HG02571 (cell line): Measurements from ENCODE around the gene SLC39A9.
A peak's percentile ranks its signal among the peaks of the same experiment; 100 is the strongest.
"Not testable (repeated sequence)": the region's sequence is repeated elsewhere in the genome, so short reads cannot be mapped to it uniquely, and the experiment has no call there.

Experiments
- ATAC-seq: cut with Tn5 transposase; IDR thresholded peaks from one replicate; pipeline ENCODE4 v1.9.1; 2021; ENCODE audit warnings: mild to moderate bottlenecking, moderate library complexity; ENCODE audit not compliant: unreplicated experiment

The SLC39A9 gene

GRCh38 chr14:69473260-69473659 lies 74.8 kb downstream of the SLC39A9 start:
- ATAC-seq = no peak

GRCh38 chr14:69473946-69474345 lies 75.5 kb downstream of the SLC39A9 start:
- no peak for ATAC-seq

GRCh38 chr14:69475194-69475818 lies 76.8 kb downstream of the SLC39A9 start:
- ATAC-seq = no peak

- not testable (repeated sequence) for ATAC-seq
Observed at GRCh38 chr14:69476824-69477450, 78.4 kb downstream of the SLC39A9 start.

GRCh38 chr14:69478055-69478454 lies 79.6 kb downstream of the SLC39A9 start:
- not testable (repeated sequence) for ATAC-seq

- no peak for ATAC-seq
Observed at GRCh38 chr14:69479696-69480095, 81.2 kb downstream of the SLC39A9 start.

- ATAC-seq = no peak
Observed at GRCh38 chr14:69480136-69480535, 81.6 kb downstream of the SLC39A9 start.

- ATAC-seq = peak; percentile 88
Observed at GRCh38 chr14:69481815-69482568, 83.5 kb downstream of the SLC39A9 start.

- ATAC-seq = no peak
Observed at GRCh38 chr14:69483765-69484443, 85.4 kb downstream of the SLC39A9 start.

GRCh38 chr14:69484444-69485314 lies 86.2 kb downstream of the SLC39A9 start, which contains the start of gene PLEKHD1:
TSS of gene PLEKHD1 (plus strand) at chr14:69484728. CDS start at chr14:69484966, 238 bp downstream.
- ATAC-seq = no peak

- ATAC-seq = no peak
Observed at GRCh38 chr14:69485315-69485660, 86.8 kb downstream of the SLC39A9 start.

GRCh38 chr14:69485701-69486100 lies 87.2 kb downstream of the SLC39A9 start:
- no peak for ATAC-seq

- no peak for ATAC-seq
Observed at GRCh38 chr14:69487226-69487625, 88.7 kb downstream of the SLC39A9 start.

GRCh38 chr14:69487771-69488170 lies 89.3 kb downstream of the SLC39A9 start:
- no peak for ATAC-seq

GRCh38 chr14:69489495-69489894 lies 91.0 kb downstream of the SLC39A9 start:
- no peak for ATAC-seq

- no peak for ATAC-seq
Observed at GRCh38 chr14:69490219-69490918, 91.9 kb downstream of the SLC39A9 start.

GRCh38 chr14:69491193-69491592 lies 92.7 kb downstream of the SLC39A9 start:
- ATAC-seq = no peak

GRCh38 chr14:69493038-69493437 lies 94.5 kb downstream of the SLC39A9 start:
- ATAC-seq = no peak

- no peak for ATAC-seq
Observed at GRCh38 chr14:69493791-69494190, 95.3 kb downstream of the SLC39A9 start.
